Keratinocyte (primary cell): ENCODE measurements around the gene TCF7L2. TPM values are rescaled to one million over a fixed set of nuclear protein-coding genes. Genes with fewer than 3 reads are reported as not detected.

ENCODE experiments used
- DNase-seq: peaks from one replicate; pipeline ENCODE4 v3.0.0-alpha.2; 2011; ENCODE audit warnings: low read depth, missing footprints, low spot score
- FAIRE-seq: peaks from 2 replicates; lab custom pipeline; 2011; peaks lifted over from hg19 to GRCh38; lab: Jason Lieb, UNC
- H2AFZ ChIP-seq: 2 replicates; pipeline ENCODE4 v1.6.0; 2012; ENCODE audit warnings: low read length, control low read depth, inconsistent platforms; ENCODE audit not compliant: control insufficient read depth
- H3K27ac ChIP-seq: 2 replicates; pipeline ENCODE4 v1.5.1; 2011; ENCODE audit warnings: low read length; ENCODE audit not compliant: control insufficient read depth, insufficient read depth
- H3K27me3 ChIP-seq: 3 replicates; pipeline ENCODE4 v1.6.0; 2011; ENCODE audit warnings: low read length; ENCODE audit not compliant: control insufficient read depth, insufficient read depth; ENCODE audit errors: extremely low read depth
- H3K36me3 ChIP-seq, 2 experiments: 2 replicates in 1 of 2; 3 replicates in 1 of 2; pipeline ENCODE4 v1.5.1; 2011; ENCODE audit warnings: low read length in 2 of 2, mild to moderate bottlenecking in 1 of 2; ENCODE audit not compliant: control insufficient read depth in 2 of 2, insufficient read depth in 2 of 2; ENCODE audit errors: extremely low read depth in 1 of 2
- H3K4me1 ChIP-seq: 3 replicates; pipeline ENCODE4 v1.5.1; 2011; ENCODE audit warnings: low read length; ENCODE audit not compliant: control insufficient read depth, insufficient read depth; ENCODE audit errors: extremely low read depth
- H3K4me2 ChIP-seq: 3 replicates; pipeline ENCODE4 v1.6.0; 2011; ENCODE audit warnings: low read depth, low read length; ENCODE audit not compliant: control insufficient read depth, insufficient read depth; ENCODE audit errors: extremely low read depth
- H3K4me3 ChIP-seq, 3 experiments: fragments of 200-600 bp in 1 of 3; sonication (generic) in 1 of 3; 2 replicates in 2 of 3; 3 replicates in 1 of 3; pipeline ENCODE4 v1.5.1; 2011 to 2016; ENCODE audit warnings: low read length in 3 of 3, mild to moderate bottlenecking in 3 of 3, control low read depth in 2 of 3, inconsistent platforms in 1 of 3, low read depth in 1 of 3, mixed read lengths in 1 of 3, mixed run types in 1 of 3, moderate library complexity in 1 of 3; ENCODE audit not compliant: control insufficient read depth in 2 of 3, insufficient read depth in 2 of 3; ENCODE audit errors: extremely low read depth in 1 of 3
- H3K79me2 ChIP-seq: 2 replicates; pipeline ENCODE4 v1.6.0; 2012; ENCODE audit warnings: low read length; ENCODE audit not compliant: control insufficient read depth, insufficient read depth
- H3K9ac ChIP-seq: 3 replicates; pipeline ENCODE4 v1.6.0; 2011; ENCODE audit warnings: low read length; ENCODE audit not compliant: control insufficient read depth, insufficient read depth; ENCODE audit errors: extremely low read depth
- H3K9me1 ChIP-seq: 3 replicates; pipeline ENCODE4 v1.6.0; 2011; ENCODE audit warnings: low read length; ENCODE audit not compliant: control insufficient read depth, insufficient read depth; ENCODE audit errors: extremely low read depth
- H3K9me3 ChIP-seq: 2 replicates; pipeline ENCODE4 v1.5.1; 2012; ENCODE audit warnings: low read depth, low read length; ENCODE audit not compliant: control insufficient read depth
- H4K20me1 ChIP-seq: 3 replicates; pipeline ENCODE4 v1.6.0; 2011; ENCODE audit warnings: low read length; ENCODE audit not compliant: control insufficient read depth, insufficient read depth; ENCODE audit errors: extremely low read depth
- CTCF ChIP-seq, 3 experiments: IDR thresholded peaks in 1 of 3; conservative IDR thresholded peaks in 1 of 3; optimal IDR thresholded peaks in 1 of 3; 2 replicates in 2 of 3; 3 replicates in 1 of 3; pipeline versions ENCODE3 to v1.5.1; 2011; ENCODE audit warnings: low read length in 3 of 3, mild to moderate bottlenecking in 3 of 3, moderate library complexity in 2 of 3, control low read depth in 1 of 3, inconsistent platforms in 1 of 3; ENCODE audit not compliant: insufficient read depth in 2 of 3; ENCODE audit errors: extremely low read depth in 1 of 3
- EZH2 ChIP-seq: IDR thresholded peaks from one replicate; pipeline ENCODE4 v1.6.1; 2012; ENCODE audit warnings: inconsistent platforms, mild to moderate bottlenecking, low read length, moderate library complexity
- dilution Hi-C: fragments of 300-500 bp; cut with MboI; formaldehyde crosslinking; loops from one replicate; pipeline ENCODE4 v1.7.0; 2020; ENCODE audit warnings: low sequenced_read_pairs; ENCODE audit not compliant: extremely low pct_ligation_motif_present
- polyA plus RNA-seq, 5 experiments: library from polyadenylated mRNA; depleted of rRNA in 3 of 5; stranded (reverse) in 3 of 5; stranded (forward) in 1 of 5; unstranded in 1 of 5; fragments of >200 nt; gene quantifications; 1 replicate in 1 of 5; 2 replicates in 3 of 5; 3 replicates in 1 of 5; pipeline versions ENCODE4 v1.2.1 to v1.2.3, GENCODE V29; 2011 to 2012; ENCODE audit warnings: missing spikeins in 2 of 5, low read depth in 1 of 5, low replicate concordance in 1 of 5

Gene TCF7L2
- polyA plus RNA-seq, 1 donor (not counting 4 experiments of a cell fraction or from before 2014, with no cell fraction given), result 2.5 TPM

DNA sequence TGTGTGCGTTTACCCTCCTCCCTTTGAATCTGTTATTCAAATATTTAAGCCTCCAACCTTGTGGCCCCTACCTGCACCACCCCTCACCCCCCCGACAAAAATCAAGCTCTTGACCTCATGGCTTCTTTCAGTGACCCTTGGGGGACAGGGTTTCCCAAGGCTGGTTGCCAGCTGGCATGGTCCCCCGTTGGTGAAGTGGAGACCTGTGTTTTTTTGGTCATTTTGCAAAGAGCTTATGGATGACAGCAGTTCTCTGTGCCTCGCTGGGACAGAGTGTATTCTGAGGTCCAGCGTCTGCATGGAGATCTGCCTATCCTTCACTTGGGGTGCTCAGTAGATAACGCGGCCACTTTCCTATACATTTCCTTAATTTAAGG lies 111.0 kb downstream of the TCF7L2 start:
- dilution Hi-C loops, result no loop called here
- H2AFZ ChIP-seq, result no peak overlapping the region
- no peak overlapping the region for H3K4me3 ChIP-seq
- no peak overlapping the region for H3K27ac ChIP-seq
- H4K20me1 ChIP-seq, result no peaks in the 10 kb centered on the region
- TF ChIP-seq EZH2 (no peak), CTCF (optimal IDR thresholded peaks at IDR 0.05 in 1 of 3, IDR thresholded peaks at IDR 0.05 in 1 of 3, conservative IDR thresholded peaks at IDR 0.05 in 1 of 3; ENCODE audit: extremely low read depth in 1 of 3, insufficient read depth in 2 of 3, low read length in 3 of 3) (no peak)
- H3K9me1 ChIP-seq, result no peaks in the 10 kb centered on the region
- FAIRE-seq, result no peak
- H3K4me2 ChIP-seq, result no peak overlapping the region
- no peak for DNase-seq
- no peaks in the 10 kb centered on the region for H3K36me3 ChIP-seq
- no peaks in the 10 kb centered on the region for H3K9me3 ChIP-seq
- H3K4me1 ChIP-seq, result no peaks in the 10 kb centered on the region
- no peak overlapping the region for H3K9ac ChIP-seq
- H3K79me2 ChIP-seq, result no peaks in the 10 kb centered on the region
- H3K27me3 ChIP-seq, result no peaks in the 10 kb centered on the region

GRCh38 chr10:113061557-113061956 lies 111.5 kb downstream of the TCF7L2 start:
- TF ChIP-seq CTCF (optimal IDR thresholded peaks at IDR 0.05 in 1 of 3, IDR thresholded peaks at IDR 0.05 in 1 of 3, conservative IDR thresholded peaks at IDR 0.05 in 1 of 3; ENCODE audit: extremely low read depth in 1 of 3, insufficient read depth in 2 of 3, low read length in 3 of 3) (no peak), EZH2 (no peak)
- Histone ChIP-seq H3K36me3 (no peaks in the 10 kb centered on the region), H2AFZ (no peak overlapping the region), H3K4me1 (no peaks in the 10 kb centered on the region), H3K27me3 (no peaks in the 10 kb centered on the region), H3K27ac (no peak overlapping the region), H4K20me1 (no peaks in the 10 kb centered on the region), H3K79me2 (no peaks in the 10 kb centered on the region), H3K4me2 (no peak overlapping the region), H3K9ac (no peak overlapping the region), H3K4me3 (no peak overlapping the region), H3K9me3 (no peaks in the 10 kb centered on the region), H3K9me1 (no peaks in the 10 kb centered on the region)
- dilution Hi-C loops, result no loop called here
- no peak for DNase-seq
- FAIRE-seq, result no peak
